Activated CD8-positive, alpha-beta T cell treated with anti-CD3 and anti-CD28 coated beads for 36 hours (primary cell): ENCODE measurements around the gene NCAPH2. TPM values are rescaled to one million over a fixed set of nuclear protein-coding genes. Genes with fewer than 3 reads are reported as not detected.

Experiments
- ATAC-seq: fragments of 200-7000 bp; cut with Tn5 transposase; one replicate; pipeline ENCODE4 v1.10.0; 2021; ENCODE audit warnings: mild to moderate bottlenecking, moderate library complexity
- CTCF ChIA-PET: fragments of 350-600 bp; sonication (Branson Sonifier 250); formaldehyde crosslinking; loops from one replicate; lab custom pipeline; 2021; ENCODE audit warnings: antibody characterized with exemption; lab: Charles Lee
- POLR2A ChIA-PET: fragments of 350-600 bp; sonication (Branson Sonifier 250); formaldehyde crosslinking; loops from one replicate; lab custom pipeline; 2021; ENCODE audit warnings: antibody characterized with exemption; lab: Charles Lee
- DNase-seq: peaks from one replicate; pipeline ENCODE4 v3.0.0-alpha.2; 2020
- H3K27ac Mint-ChIP-seq: one replicate; pipeline ENCODE4 v1.8.0; 2021; ENCODE audit warnings: mild to moderate bottlenecking, mixed read lengths
- H3K27me3 Mint-ChIP-seq: one replicate; pipeline ENCODE4 v1.8.0; 2021; ENCODE audit warnings: mixed read lengths
- H3K36me3 Mint-ChIP-seq: one replicate; pipeline ENCODE4 v1.8.0; 2021; ENCODE audit warnings: low read depth, mixed read lengths
- H3K4me1 Mint-ChIP-seq: one replicate; pipeline ENCODE4 v1.8.0; 2021; ENCODE audit warnings: low read depth, mixed read lengths
- H3K4me3 Mint-ChIP-seq: one replicate; pipeline ENCODE4 v1.8.0; 2021; ENCODE audit warnings: mild to moderate bottlenecking, moderate library complexity, mixed read lengths
- H3K9me3 Mint-ChIP-seq: one replicate; pipeline ENCODE4 v1.8.0; 2021; ENCODE audit warnings: mixed read lengths
- intact Hi-C: fragments of 100-400 bp; cut with micrococcal nuclease; formaldehyde crosslinking; loops from one replicate; pipeline ENCODE4 v1.10.0; 2022
- total RNA-seq, 2 experiments: library from RNA; stranded (reverse); gene quantifications; one replicate each; pipeline ENCODE4 v1.2.3, GENCODE V29; 2021
- TF ChIP-seq, protein P1 (sequence below): fragments of 200-600 bp; IDR thresholded peaks from one replicate; pipeline ENCODE4 v1.8.0; 2022; ENCODE audit warnings: antibody characterized with exemption, mild to moderate bottlenecking

Gene NCAPH2
- total RNA-seq, 2 experiments from 2014 or later, result 121 to 126 TPM

DNA sequence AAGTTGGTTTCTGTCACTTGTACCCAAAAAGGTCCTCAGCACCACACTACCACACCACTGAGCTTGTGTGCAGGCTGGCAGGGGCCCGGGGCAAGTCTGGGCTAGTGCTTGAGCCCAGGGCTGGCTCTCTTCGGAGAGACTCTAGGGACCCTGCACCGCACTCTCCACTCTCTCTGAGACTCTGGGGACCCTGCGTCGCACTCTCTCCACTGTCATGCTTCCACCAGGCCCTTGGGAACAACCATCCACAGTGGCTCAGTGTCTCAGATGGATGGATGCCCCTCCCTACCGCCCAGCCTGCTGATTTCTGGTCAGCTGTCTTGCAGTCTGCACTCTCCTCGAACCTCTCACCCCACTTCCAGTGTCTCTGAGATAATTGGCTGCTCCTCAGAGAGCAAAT is 31.2 kb upstream of the NCAPH2 start:
- TF ChIP-seq, protein P1, sequence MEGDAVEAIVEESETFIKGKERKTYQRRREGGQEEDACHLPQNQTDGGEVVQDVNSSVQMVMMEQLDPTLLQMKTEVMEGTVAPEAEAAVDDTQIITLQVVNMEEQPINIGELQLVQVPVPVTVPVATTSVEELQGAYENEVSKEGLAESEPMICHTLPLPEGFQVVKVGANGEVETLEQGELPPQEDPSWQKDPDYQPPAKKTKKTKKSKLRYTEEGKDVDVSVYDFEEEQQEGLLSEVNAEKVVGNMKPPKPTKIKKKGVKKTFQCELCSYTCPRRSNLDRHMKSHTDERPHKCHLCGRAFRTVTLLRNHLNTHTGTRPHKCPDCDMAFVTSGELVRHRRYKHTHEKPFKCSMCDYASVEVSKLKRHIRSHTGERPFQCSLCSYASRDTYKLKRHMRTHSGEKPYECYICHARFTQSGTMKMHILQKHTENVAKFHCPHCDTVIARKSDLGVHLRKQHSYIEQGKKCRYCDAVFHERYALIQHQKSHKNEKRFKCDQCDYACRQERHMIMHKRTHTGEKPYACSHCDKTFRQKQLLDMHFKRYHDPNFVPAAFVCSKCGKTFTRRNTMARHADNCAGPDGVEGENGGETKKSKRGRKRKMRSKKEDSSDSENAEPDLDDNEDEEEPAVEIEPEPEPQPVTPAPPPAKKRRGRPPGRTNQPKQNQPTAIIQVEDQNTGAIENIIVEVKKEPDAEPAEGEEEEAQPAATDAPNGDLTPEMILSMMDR, result no peak
- Mint-ChIP-seq H3K27me3 (peaks cover 6% of the 10 kb centered on the region), H3K36me3 (peaks cover 1% of the 10 kb centered on the region), H3K9me3 (no peaks in the 10 kb centered on the region), H3K27ac (peak overlapping the region; percentile 55), H3K4me3 (no peak overlapping the region), H3K4me1 (peaks cover 31% of the 10 kb centered on the region)
- intact Hi-C loops, result no loop called here
- DNase-seq, result no peak
- ChIA-PET CTCF (interaction anchor here (1.0 to 1.4 kb wide), 3 partner anchors 10 to 31 kb away, joined by 3 to 4 read pairs (median 4); partner anchors contain the start of genes LMF2 and MIOX), POLR2A (interaction anchor here (1.1 kb wide), 1 partner anchor 31 kb away, joined by 3 read pairs; the partner anchor contains the start of genes LMF2 and NCAPH2)
- no peak for ATAC-seq

DNA sequence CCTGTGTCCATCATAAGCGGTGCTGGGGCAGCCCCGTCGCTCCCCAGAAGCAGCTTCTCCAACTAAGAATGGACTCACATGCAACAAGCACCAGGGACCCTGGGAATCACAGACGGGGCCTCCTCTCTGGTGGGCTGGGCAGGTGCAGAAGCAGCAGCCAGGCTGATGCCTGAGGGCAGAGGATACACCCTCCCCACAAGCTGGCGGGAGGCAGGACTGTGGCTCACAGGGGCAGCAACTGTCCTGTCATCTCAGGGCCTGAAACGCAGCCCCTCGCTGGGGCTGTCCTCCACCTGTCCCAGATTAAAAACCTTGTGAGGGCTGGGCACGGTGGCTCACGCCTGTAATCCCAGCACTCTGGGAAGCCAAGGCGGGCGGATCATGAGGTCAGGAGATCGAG is 30.1 kb upstream of the NCAPH2 start:
- ChIA-PET CTCF (interaction anchor here (1.2 to 1.5 kb wide), 2 partner anchors 20 to 48 kb away, joined by 4 read pairs; partner anchors contain the start of gene SCO2), POLR2A (interaction anchor here (0.6 to 1.1 kb wide), 4 partner anchors 8 to 93 kb away, joined by 3 to 4 read pairs (median 3); partner anchors contain the start of genes MIOX and SCO2)
- TF ChIP-seq, protein P1, result no peak
- Mint-ChIP-seq H3K36me3 (peaks cover 1% of the 10 kb centered on the region), H3K4me3 (no peak overlapping the region), H3K27me3 (peaks cover 6% of the 10 kb centered on the region), H3K27ac (no peak overlapping the region), H3K4me1 (peaks cover 20% of the 10 kb centered on the region), H3K9me3 (no peaks in the 10 kb centered on the region)
- intact Hi-C loops, result no loop called here
- DNase-seq, result no peak
- ATAC-seq, result no peak

DNA sequence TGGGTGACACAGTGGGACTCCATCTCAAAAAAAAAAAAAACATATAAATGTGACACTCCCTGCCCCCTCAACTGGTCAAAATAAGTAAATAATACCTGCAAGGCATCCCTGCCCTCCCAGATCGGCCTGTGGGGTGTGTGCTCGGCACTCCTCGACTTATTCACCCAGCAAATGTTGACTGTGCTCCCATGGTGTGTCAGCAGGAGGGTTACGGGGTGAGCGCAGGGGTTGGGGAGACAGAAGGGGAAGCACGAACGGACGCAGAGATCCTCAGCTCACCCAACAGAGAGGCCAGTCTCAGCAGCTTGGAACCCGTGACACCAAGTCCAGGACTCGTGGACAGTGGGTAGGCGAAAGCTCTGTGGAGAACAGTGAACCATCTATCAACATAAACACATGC is 28.3 kb upstream of the NCAPH2 start:
- Mint-ChIP-seq H3K36me3 (no peaks in the 10 kb centered on the region), H3K27me3 (peaks cover 6% of the 10 kb centered on the region), H3K4me1 (peaks cover 8% of the 10 kb centered on the region), H3K27ac (no peak overlapping the region), H3K9me3 (no peaks in the 10 kb centered on the region), H3K4me3 (peak overlapping the region; percentile 65)
- TF ChIP-seq, protein P1, result no peak
- CTCF ChIA-PET, result interaction anchor here (0.9 to 1.2 kb wide), 3 partner anchors 19 to 141 kb away, joined by 3 read pairs; partner anchors contain the start of gene SCO2
- DNase-seq (no peak), ATAC-seq (no peak)
- POLR2A ChIA-PET, result interaction anchor here (0.8 to 1.2 kb wide), 2 partner anchors 17 to 515 kb away, joined by 3 read pairs; no protein-coding TSS in a partner anchor
- intact Hi-C loops, result no loop called here

DNA sequence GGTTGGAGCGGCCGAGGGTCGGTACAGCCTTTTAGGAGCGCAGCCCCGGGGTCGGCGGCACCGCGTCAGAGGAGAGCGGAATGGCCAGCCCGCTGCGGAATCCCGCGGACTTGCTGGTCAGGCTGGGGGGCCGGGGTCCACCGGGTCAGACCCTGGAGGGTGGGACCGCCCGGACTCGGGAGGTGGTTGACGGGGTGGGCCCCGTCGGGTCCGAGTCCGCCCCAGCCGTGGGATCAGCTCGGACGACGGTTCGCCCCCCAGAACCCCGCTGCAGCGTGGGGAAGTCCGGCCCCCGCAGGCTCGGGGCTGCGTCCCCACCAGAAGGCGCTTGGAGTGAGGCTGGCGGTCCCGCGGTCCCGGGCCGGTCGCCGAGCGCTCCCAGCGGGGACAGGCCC is 27.0 kb upstream of the NCAPH2 start:
- TF ChIP-seq, protein P1, result no peak
- H3K36me3 Mint-ChIP-seq, result no peaks in the 10 kb centered on the region
- peaks cover 3% of the 10 kb centered on the region for H3K4me1 Mint-ChIP-seq
- intact Hi-C loops, result no loop called here
- H3K27ac Mint-ChIP-seq, result no peak overlapping the region
- ATAC-seq (no peak), DNase-seq (no peak)
- no peaks in the 10 kb centered on the region for H3K9me3 Mint-ChIP-seq
- ChIA-PET CTCF (interaction anchor here (0.8 to 1.0 kb wide), 2 partner anchors 17 to 18 kb away, joined by 3 to 5 read pairs; no protein-coding TSS in a partner anchor), POLR2A (interaction anchor here (0.7 kb wide), 1 partner anchor 45 kb away, joined by 3 read pairs; the partner anchor contains the start of gene SCO2)
- peaks cover 6% of the 10 kb centered on the region for H3K27me3 Mint-ChIP-seq
- H3K4me3 Mint-ChIP-seq, result peak overlapping the region; percentile 65
